Subcutaneous abdominal adipose tissue (tissue), 5 donors: ENCODE results near the gene LGR5.

Experiments used
- H3K27ac ChIP-seq: one replicate; pipeline ENCODE4 v1.7.0; 2013; ENCODE audit warnings: low read depth, mild to moderate bottlenecking, inconsistent platforms, low read length, moderate library complexity
- H3K27me3 ChIP-seq, 5 donors: one replicate each; pipeline ENCODE4 v1.7.0; 2013; ENCODE audit warnings: low read length in 5 of 5, inconsistent platforms in 1 of 5; ENCODE audit not compliant: control insufficient read depth in 5 of 5, insufficient read depth in 4 of 5
- H3K36me3 ChIP-seq, 5 donors: one replicate each; pipeline ENCODE4 v1.7.0; 2013; ENCODE audit warnings: low read length in 5 of 5; ENCODE audit not compliant: control insufficient read depth in 5 of 5, insufficient read depth in 5 of 5
- H3K4me1 ChIP-seq, 5 donors: one replicate each; pipeline ENCODE4 v1.7.0; 2013; ENCODE audit warnings: low read length in 5 of 5, mild to moderate bottlenecking in 3 of 5, moderate library complexity in 1 of 5; ENCODE audit not compliant: control insufficient read depth in 5 of 5, insufficient read depth in 5 of 5
- H3K4me3 ChIP-seq, 5 donors: one replicate each; pipeline ENCODE4 v1.7.0; 2013; ENCODE audit warnings: low read length in 5 of 5, low read depth in 1 of 5
- H3K9ac ChIP-seq, 5 donors: one replicate each; pipeline ENCODE4 v1.7.0; 2013; ENCODE audit warnings: low read length in 5 of 5, mild to moderate bottlenecking in 4 of 5, moderate library complexity in 3 of 5
- H3K9me3 ChIP-seq, 5 donors: one replicate each; pipeline ENCODE4 v1.7.0; 2013; ENCODE audit warnings: low read length in 5 of 5; ENCODE audit not compliant: control insufficient read depth in 5 of 5
- donor health status: healthy.
- donor health status: healthy.
- donor health status: healthy.
- donor health status: healthy.
- donor health status: healthy.

The LGR5 gene

DNA sequence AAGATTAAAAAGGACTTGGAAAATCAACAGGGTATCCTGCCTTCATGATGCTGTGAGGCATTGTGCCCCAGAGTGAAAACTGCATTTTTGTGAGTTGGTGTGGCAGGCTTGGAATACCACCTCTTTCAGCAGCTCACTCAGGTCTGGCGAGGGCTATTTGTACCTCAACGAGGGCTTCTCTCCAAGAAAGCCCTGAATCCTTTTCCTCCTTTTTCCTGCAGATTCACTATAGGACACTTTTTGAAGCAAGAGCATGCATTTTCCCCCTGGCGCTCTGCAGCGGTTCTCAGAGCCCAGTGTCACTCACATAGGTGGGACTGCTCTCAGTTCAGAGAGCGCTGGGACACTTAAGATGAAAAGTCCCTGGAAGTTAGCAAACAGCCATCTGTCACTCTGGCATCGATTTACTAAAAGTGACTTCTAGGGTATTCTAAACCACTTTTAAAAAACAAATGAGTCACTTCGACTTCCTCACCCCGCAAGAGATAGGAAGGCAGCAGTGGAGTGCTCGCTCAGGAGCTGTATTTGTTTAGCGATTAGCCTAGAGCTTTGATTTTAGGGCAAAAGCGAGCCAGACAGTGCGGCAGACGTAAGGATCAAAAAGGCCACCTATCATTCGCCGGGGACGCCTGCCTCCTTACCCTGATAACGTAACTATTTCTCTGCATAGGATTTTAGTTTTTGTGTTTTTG is 782 bp upstream of the LGR5 start:
- H3K4me3 ChIP-seq = peak overlapping the region in 4 of 5 donors; percentile 49 to 60 (median 51)
- H3K4me1 ChIP-seq = peaks cover 2 to 20% (median 17%) of the 10 kb centered on the region in 5 donors
- H3K9ac ChIP-seq = no peak overlapping the region
- peaks cover 2 to 11% (median 8%) of the 10 kb centered on the region in 5 donors for H3K9me3 ChIP-seq
- no peaks in the 10 kb centered on the region for H3K36me3 ChIP-seq
- H3K27ac ChIP-seq = no peak overlapping the region
- peaks cover 17 to 40% (median 24%) of the 10 kb centered on the region in 5 donors for H3K27me3 ChIP-seq

- peaks cover 2 to 20% (median 17%) of the 10 kb centered on the region in 5 donors for H3K4me1 ChIP-seq
- H3K27me3 ChIP-seq = peaks cover 17 to 40% (median 24%) of the 10 kb centered on the region in 5 donors
- no peak overlapping the region for H3K9ac ChIP-seq
- peaks cover 2 to 11% (median 8%) of the 10 kb centered on the region in 5 donors for H3K9me3 ChIP-seq
- H3K27ac ChIP-seq = no peak overlapping the region
- H3K36me3 ChIP-seq = no peaks in the 10 kb centered on the region
- H3K4me3 ChIP-seq = peak overlapping the region in 4 of 5 donors; percentile 49 to 60 (median 51)
These were observed 311 bp upstream of the LGR5 start for GRCh38 chr12:71439362-71439612.

GRCh38 chr12:71440345-71440762 is 756 bp downstream of the LGR5 start:
- Histone ChIP-seq H3K4me3 (peak overlapping the region in 4 of 5 donors; percentile 49 to 60 (median 51)), H3K27ac (no peak overlapping the region), H3K4me1 (peaks cover 2 to 20% (median 17%) of the 10 kb centered on the region in 5 donors), H3K9me3 (peaks cover 2 to 11% (median 8%) of the 10 kb centered on the region in 5 donors), H3K9ac (no peak overlapping the region), H3K27me3 (peaks cover 17 to 40% (median 24%) of the 10 kb centered on the region in 5 donors), H3K36me3 (no peaks in the 10 kb centered on the region)

- peaks cover 1 to 8% (median 5%) of the 10 kb centered on the region in 5 donors for H3K9me3 ChIP-seq
- H3K4me1 ChIP-seq = peaks cover 2 to 20% (median 17%) of the 10 kb centered on the region in 5 donors
- H3K27ac ChIP-seq = no peak overlapping the region
- H3K27me3 ChIP-seq = peaks cover 17 to 40% (median 24%) of the 10 kb centered on the region in 5 donors
- H3K4me3 ChIP-seq = peak overlapping the region in 3 of 5 donors; percentile 50 to 60 (median 52)
- H3K9ac ChIP-seq = no peak overlapping the region
- no peaks in the 10 kb centered on the region for H3K36me3 ChIP-seq
These were observed 1.5 kb downstream of the LGR5 start for GRCh38 chr12:71440763-71441748.

GRCh38 chr12:71441836-71442566 is 2.4 kb downstream of the LGR5 start:
- Histone ChIP-seq H3K9me3 (peaks cover 0 to 2% (median 0%) of the 10 kb centered on the region in 5 donors), H3K4me1 (peaks cover 2 to 20% (median 17%) of the 10 kb centered on the region in 5 donors), H3K27ac (no peak overlapping the region), H3K27me3 (peaks cover 17 to 40% (median 24%) of the 10 kb centered on the region in 5 donors), H3K4me3 (no peak overlapping the region), H3K36me3 (no peaks in the 10 kb centered on the region), H3K9ac (no peak overlapping the region)

DNA sequence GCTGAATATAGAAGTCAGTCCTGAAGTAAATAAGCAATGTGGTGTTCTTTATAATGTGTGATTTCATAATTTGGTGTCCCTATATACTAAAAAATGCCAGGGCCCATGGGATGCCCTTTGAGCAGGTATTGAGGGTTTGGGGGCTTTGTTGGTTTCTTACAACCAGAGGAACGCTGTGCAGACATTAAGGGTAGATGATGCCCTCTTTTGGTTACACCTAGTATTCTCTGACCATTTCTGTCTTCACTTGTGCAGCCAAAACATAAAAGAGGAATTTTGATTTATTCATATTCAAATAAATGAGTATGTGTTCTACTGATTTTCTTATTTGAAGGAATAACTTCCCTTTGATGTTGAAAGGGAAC is 3.0 kb downstream of the LGR5 start:
- Histone ChIP-seq H3K36me3 (no peaks in the 10 kb centered on the region), H3K4me1 (peaks cover 2 to 20% (median 17%) of the 10 kb centered on the region in 5 donors), H3K9me3 (no peaks in the 10 kb centered on the region), H3K27ac (no peak overlapping the region), H3K27me3 (peaks cover 18 to 40% (median 24%) of the 10 kb centered on the region in 5 donors), H3K9ac (no peak overlapping the region), H3K4me3 (no peak overlapping the region)

DNA sequence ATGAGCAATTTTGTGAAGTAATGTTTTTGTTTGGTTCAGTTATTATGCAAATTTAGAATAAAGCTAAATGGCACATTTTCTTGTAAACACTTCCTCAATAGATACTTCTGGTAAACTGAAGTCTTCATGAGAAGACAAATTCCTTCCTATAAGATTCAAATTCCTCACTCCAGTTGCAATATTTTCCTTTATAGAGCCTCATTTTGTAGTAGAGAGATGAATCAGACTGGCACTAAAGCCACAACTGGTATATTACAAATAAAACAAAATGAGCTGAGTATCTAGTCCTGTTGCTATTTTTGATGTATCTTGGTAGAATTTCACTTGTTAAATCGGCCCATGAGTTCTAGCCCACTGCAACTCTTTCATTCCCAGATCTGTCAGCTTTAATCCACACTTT is 5.5 kb downstream of the LGR5 start:
- no peak overlapping the region for H3K9ac ChIP-seq
- peaks cover 13 to 21% (median 17%) of the 10 kb centered on the region in 5 donors for H3K27me3 ChIP-seq
- H3K9me3 ChIP-seq = no peaks in the 10 kb centered on the region
- no peaks in the 10 kb centered on the region for H3K36me3 ChIP-seq
- no peak overlapping the region for H3K27ac ChIP-seq
- no peak overlapping the region for H3K4me3 ChIP-seq
- peaks cover 0 to 7% (median 5%) of the 10 kb centered on the region in 5 donors for H3K4me1 ChIP-seq

GRCh38 chr12:71447691-71448132 is 8.1 kb downstream of the LGR5 start:
- Histone ChIP-seq H3K36me3 (no peaks in the 10 kb centered on the region), H3K27ac (no peak overlapping the region), H3K9ac (no peak overlapping the region)

GRCh38 chr12:71448150-71448581 is 8.6 kb downstream of the LGR5 start:
- H3K36me3 ChIP-seq = no peaks in the 10 kb centered on the region
- H3K9ac ChIP-seq = no peak overlapping the region
- peaks cover 0 to 3% (median 0%) of the 10 kb centered on the region in 5 donors for H3K27me3 ChIP-seq
- no peaks in the 10 kb centered on the region for H3K4me1 ChIP-seq
- no peaks in the 10 kb centered on the region for H3K9me3 ChIP-seq
- no peak overlapping the region for H3K27ac ChIP-seq
- H3K4me3 ChIP-seq = no peak overlapping the region

More at GRCh38 chr12:71447691-71448132, 8.1 kb downstream of the LGR5 start:
- no peaks in the 10 kb centered on the region for H3K9me3 ChIP-seq
- H3K27me3 ChIP-seq = peaks cover 0 to 3% (median 0%) of the 10 kb centered on the region in 5 donors
- H3K4me1 ChIP-seq = no peaks in the 10 kb centered on the region
- H3K4me3 ChIP-seq = no peak overlapping the region
